ENCODE measurements around the gene MAP2K2.

The MAP2K2 gene

DNA sequence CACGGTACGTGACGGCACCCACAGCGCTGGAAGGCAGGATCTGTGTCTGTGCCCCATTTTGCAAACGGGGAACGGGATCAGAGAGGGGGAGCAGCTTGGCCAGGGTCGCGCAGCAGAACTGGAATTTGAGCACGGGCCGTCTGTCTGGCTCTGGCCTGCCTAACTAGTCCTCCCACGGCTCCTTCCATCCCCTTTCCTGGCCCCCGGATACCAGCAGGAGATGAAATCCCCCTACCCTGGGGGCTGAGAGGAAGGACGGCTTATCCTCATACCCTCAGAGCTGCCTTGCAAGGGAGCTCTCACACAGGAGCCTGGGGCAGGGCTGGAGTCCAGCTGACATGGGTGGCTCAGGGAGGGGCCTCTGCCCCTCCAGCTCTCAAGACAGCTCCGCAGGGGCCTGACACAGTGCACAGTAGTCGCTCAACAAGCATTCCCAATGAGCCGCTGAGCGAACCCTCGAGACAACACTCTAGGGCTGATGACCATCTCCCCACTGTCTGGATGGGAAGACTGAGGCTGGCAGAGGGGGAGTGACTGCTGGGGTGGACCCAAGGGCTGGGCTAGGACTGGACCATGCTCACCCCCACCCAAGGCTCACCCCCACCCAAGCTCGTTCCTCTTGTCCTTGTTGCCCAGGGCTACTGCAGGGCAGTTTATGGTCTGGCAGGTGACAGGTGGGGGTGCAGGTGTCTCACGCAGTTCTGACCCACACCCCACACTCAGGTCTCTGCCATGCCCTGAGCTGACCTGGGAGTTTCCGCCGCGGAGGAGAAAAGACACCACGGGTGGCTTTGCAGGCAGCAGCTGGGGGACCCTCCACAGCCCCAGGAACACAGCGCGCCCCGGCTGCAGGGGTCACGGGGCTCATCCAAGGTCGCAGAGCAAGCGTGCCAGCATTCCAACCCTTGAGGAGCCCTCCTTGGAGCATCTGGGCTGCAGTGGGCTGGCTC lies 61.2 kb downstream of the MAP2K2 start (continued):
- TF ChIP-seq ZBTB10 (tag by site-specific recombination; IDR thresholded peaks at IDR 0.05) (0 out of 2 replicates have a peak, but pooled peaks have one; percentile 27), ZNF670 (tag by site-specific recombination; IDR thresholded peaks at IDR 0.05; ENCODE audit: low read depth) (no peak), ZFHX2 (tag by site-specific recombination; conservative IDR thresholded peaks at IDR 0.05) (no peak), ZNF785 (tag by site-specific recombination; IDR thresholded peaks at IDR 0.05) (no peak), ZNF768 (tag by site-specific recombination; IDR thresholded peaks at IDR 0.05) (0 out of 2 replicates have a peak, but pooled peaks have one; percentile 26), ZNF639 (tag by site-specific recombination; IDR thresholded peaks at IDR 0.05) (no peak), BCL11A (tag by site-specific recombination; IDR thresholded peaks at IDR 0.05; ENCODE audit: low read depth) (peak; percentile 41; the same call in 1 of the 2 replicates), ZNF274 (IDR thresholded peaks at IDR 0.05; ENCODE audit: low read length) (no peak), ZNF274 (tag by site-specific recombination; IDR thresholded peaks at IDR 0.05; ENCODE audit: borderline replicate concordance) (no peak), YY2 (tag by site-specific recombination; IDR thresholded peaks at IDR 0.05) (no peak), ZNF155 (tag by site-specific recombination; IDR thresholded peaks at IDR 0.05) (no peak), ZNF707 (tag by site-specific recombination; IDR thresholded peaks at IDR 0.05) (no peak), ZNF621 (tag by site-specific recombination; IDR thresholded peaks at IDR 0.05) (no peak), ZNF830 (tag by site-specific recombination; IDR thresholded peaks at IDR 0.05; ENCODE audit: low read depth) (no peak), ZNF311 (tag by site-specific recombination; IDR thresholded peaks at IDR 0.05; ENCODE audit: borderline replicate concordance) (no peak), PRDM1 (tag by site-specific recombination; IDR thresholded peaks at IDR 0.05) (no peak), ZNF18 (tag by site-specific recombination; IDR thresholded peaks at IDR 0.05) (no peak), ZNF391 (tag by site-specific recombination; IDR thresholded peaks at IDR 0.05; ENCODE audit: borderline replicate concordance, low read depth) (no peak), ZNF302 (tag by site-specific recombination; IDR thresholded peaks at IDR 0.05; ENCODE audit: low read depth) (no peak), PATZ1 (tag by site-specific recombination; IDR thresholded peaks at IDR 0.05) (peak; percentile 30; the same call in 1 of the 2 replicates), BCL6B (tag by site-specific recombination; IDR thresholded peaks at IDR 0.05) (no peak), ZNF549 (tag by site-specific recombination; IDR thresholded peaks at IDR 0.05) (no peak), ZNF677 (tag by site-specific recombination; IDR thresholded peaks at IDR 0.05) (no peak)
- TF ChIP-seq, protein P1, sequence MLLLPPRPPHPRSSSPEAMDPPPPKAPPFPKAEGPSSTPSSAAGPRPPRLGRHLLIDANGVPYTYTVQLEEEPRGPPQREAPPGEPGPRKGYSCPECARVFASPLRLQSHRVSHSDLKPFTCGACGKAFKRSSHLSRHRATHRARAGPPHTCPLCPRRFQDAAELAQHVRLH (tag by site-specific recombination; IDR thresholded peaks at IDR 0.05): no peak

All from HEK293 (cell line).